ENCODE measurements around the gene ACSL1.

GRCh38 chr4:184721254-184721653, 104.5 kb downstream of the ACSL1 start:
- TF ChIP-seq CTCF (IDR thresholded peaks at IDR 0.05) (no peak), EP300 (IDR thresholded peaks at IDR 0.05) (no peak), POLR2AphosphoS5 (IDR thresholded peaks at IDR 0.05) (no peak), POLR2A (IDR thresholded peaks at IDR 0.05) (no peak)
